ENCODE results near the gene SIM2.

Gene SIM2

DNA sequence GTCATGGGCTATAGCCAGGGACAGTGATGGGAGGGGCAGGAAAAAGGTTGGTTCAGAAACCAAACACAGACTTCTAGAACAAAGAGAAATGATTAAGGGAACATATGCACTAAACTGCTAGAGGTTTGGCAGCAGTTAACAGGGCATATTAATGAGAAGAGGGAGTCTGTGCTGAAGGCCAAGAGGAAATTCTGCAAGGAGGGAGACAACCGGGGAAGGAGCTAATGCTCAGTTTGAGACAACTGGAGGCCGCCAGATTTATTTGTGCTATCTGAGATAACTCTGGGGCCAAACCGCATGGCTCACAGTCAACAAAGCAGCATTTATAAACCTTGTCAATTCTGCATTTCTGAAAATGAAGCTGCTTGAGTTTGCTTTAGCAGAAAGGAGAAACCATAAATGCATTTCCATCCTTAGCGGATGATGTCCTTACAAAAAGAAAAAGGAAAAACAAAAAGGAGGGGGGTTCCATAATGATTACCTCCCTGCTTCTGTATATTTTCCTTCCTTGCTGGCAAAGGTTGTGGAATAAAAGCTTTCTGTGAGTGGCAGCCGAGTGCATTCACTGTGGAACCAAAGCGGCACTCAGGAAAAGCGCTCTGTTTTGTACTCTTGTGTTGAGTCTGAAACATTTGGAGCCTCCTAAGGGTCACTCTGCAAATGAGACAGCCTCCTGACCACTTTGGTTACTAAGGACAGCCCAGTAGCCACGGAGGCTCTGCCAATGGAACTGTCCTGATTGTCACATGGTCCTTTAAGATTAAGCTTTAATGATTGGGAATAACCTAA lies 70.3 kb downstream of the SIM2 start:
- no peak for DNase-seq

DNA sequence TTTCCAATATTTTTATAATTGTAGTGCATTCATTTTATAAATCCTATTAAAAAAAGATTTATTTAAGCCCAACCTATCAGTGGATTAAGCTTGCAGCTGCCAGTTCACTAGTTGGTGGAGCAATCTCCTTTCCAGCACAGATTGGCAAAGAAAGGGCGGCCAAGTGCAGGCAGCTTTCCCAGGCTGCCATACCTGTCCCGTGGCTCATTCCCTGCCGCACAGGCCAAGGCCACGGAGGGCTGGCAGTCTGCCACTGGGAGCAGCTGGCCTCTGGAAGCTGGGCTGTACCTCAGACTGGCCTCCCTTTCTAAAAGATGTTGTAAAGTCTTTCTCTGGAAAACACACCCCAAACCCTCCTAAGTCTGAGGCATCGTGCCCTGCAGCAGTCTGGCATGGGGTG lies 74.2 kb downstream of the SIM2 start:
- no peak for DNase-seq

DNA sequence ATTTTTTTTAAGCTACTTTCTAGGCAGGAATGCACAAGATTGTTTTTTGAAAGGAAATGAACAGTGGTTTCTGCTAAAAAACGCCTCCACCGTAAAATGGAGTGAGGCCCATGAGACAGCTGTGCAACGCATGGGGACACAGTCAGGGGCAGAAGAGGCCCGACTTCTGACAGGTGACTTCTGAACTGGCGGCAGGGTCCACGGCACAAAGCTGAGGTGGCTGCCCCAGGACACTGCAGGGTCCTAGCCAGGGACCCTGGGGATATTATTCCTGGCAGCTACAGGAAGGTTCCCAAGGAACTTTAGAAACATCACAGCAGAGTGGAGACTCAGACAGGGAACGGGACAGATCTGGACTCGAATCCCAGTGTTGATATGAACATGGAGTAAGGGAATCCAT lies 75.1 kb downstream of the SIM2 start:
- no peak for DNase-seq

DNA sequence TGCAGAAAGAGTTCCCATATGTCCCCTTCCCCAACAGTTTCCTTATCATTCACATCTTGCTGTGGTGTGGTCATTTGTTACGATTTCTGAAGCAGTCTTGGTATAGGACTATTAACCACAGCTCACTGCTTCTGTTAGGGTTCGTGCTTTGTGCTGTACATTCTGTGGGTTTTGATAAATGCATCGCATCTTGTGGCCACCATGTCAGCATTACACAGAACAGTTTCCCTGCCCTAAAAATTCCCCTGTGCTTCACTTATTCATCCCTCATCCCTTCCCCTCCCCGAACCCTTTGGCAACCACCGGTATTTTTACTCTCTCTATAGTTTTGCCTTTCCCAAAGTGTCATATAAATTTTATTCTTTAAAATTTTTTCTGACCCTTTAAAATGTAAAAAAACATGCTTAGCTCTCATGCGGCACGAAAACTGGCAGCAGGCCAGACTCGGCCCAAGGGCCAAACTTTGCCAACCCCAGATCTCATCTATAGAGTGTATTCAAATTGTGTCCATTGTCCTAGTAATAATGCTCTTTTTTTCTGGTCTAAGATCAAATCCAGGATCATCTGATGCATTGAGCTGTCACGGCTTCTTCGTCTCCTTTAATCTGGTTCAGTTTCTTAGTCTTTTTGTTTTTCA lies 78.2 kb downstream of the SIM2 start:
- no peak for DNase-seq

DNA sequence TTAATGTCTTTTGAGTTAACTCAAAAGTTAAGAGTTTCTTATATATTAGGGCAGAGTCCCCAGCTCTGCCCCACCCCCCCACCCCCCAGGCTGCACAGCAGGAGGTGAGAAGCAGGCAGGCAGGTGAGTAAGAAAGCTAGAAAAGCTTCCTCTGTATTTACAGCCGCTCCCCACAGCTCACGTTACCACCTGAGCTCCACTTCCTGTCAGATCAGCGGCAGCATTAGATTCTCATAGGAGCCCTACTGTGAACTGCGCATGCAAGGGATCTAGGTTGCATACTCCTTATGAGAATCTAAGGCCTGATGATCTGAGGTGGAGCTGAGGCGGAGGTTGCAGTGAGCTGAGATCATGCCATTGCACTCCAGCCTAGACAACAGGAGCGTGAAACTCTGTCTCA lies 81.9 kb downstream of the SIM2 start:
- DNase-seq: no peak

DNA sequence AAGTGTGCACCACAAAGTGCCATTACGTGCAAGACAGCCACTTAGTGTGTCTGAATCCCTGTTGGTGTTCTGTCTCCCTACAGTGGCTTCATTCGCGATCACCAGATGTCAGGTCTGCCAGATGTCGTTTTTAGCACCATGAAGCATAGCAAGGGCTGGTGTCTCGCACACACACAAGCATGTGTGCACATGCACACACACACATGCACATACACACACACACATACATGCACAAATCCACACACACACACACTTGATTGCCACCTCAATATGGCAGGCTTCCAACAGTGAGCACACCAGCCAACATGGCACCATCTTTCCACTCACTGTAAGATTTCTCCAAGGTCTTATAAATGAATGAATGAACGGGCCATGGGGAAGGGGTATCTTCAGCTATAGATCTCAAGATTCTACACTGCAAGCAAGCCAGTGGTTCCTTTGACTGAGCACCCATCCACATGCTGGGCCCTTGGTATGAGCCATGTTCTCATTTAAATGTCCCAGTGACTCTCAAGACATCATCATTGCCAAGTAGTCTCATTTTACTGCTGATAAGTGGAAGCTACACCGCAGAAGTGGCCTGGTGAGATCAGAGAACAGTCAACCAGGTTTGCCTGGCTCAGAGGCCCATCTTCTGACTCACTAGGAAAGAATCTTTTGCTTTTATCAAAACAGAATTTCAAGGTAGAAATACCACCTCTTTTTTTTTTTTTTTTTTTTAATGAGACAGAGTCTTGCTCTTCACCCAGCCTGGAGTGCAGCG lies 84.9 kb downstream of the SIM2 start:
- DNase-seq: no peak

DNA sequence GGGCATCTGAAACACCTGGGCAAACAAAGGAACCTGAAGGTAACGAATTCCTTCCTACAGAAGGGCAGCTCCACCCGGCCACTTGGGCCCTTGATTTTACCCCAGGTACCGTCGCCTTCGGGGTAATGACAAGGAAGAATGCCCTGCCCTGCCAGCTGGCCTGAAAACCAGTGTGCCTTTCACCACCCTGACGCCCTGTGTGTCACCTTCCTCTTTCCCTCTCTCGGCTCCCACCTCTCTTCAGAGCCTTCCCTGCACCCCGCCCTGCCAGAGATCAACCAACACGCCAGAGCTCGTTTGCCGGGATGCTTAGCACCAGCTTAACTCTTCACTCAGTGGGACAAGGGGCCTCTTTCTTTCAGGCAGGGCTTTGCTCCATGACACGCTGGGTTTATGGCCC lies 86.0 kb downstream of the SIM2 start:
- no peak for DNase-seq

DNA sequence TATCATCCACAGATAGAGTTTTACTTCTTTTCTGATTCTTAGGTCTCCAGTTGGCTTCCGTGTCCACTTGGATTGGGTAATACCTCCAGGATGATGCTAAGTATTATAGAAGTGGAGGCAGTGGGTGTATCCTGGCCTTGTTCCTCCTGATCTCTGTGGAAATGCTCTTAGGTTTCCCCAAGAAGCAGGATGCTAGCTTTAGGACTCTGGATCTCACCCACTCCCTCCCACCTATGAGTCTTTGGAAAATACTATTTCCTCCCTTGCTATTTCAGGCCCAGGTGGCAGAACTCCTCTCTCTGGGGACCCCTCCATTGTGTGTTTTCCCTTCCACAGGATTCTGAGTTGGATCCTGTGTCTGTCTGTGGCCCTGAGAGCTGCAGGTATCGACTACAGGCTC lies 86.7 kb downstream of the SIM2 start:
- no peak for DNase-seq

DNA sequence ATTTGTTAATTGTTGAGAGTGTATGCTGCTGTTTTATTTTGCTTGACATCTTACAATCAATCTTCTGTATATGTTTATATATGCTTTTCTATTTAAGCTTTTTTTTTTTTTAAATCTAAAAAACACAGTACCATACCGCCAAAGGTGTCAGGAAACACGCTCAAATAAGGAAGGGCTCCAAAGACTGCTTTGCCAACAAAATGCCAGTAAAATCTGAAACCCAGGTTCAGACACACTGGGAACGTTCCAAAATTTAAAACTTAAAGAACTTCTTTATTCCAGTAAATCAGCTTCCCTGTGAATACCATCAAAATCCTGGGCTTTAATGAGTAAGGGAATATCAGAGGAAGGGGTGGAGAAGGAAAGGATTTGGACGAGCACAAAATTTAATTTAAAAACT lies 87.3 kb downstream of the SIM2 start:
- DNase-seq: no peak

DNA sequence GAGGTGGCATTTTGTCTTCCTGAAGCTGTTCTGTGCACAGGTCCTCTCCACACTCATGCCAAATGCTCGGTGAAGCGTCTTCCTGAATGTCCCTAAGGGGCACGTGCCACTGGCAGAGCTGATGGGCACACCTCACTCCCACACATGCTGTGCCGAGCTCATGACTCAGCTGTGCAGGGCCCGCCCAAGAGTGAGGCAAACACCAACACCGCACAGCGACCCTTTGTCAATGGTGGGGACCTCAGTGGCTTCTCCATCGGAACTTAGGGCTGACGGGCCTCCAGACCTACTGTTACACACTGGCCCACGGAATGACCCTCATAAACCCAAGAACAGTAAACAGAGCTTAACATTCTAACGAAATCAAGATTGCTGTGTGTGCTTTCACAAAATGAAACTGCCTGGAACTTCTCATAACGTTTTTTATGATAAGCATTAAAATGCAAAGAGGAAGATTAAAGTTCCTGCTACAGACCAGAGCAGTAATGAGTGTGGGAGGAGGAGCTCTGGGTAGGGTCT lies 89.3 kb downstream of the SIM2 start:
- DNase-seq: no peak

DNA sequence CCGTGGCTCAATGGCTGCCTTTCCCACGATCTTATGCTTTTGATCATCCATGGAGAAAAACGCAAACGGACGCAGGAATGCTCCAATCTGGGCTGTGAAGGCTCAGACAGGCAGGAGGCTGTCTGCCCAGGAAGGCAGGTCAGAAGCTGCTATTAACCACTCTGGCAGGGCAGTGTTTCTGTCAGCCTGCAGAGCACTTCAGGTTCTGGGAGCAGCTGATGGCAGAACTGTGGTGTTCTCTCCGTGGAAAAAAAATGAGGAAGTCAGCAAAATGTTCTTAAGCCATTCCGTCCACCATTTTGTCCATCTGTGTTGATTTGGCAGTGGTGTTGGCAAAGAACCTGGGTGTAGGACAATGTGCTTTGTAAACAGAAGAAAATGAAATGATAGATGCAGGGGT lies 91.7 kb downstream of the SIM2 start:
- no peak for DNase-seq

DNA sequence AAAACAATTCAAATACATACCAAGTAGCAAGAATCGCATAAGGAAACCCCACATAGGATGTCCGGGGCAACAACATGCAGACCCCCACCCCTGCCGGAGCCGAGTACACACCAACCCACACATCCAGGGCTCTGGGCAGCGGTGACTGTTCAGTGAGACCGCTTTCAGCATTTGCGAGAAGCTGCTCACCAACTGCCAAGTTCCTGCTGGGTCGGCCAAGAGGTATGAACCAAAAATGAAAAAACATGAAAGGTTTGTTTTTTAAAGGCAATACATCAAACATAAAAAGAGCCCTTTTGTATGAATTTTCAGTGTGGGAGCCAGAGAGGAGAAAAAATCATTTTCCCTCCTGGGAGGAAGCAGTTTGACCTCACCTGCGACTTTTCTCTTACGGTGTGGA lies 92.3 kb downstream of the SIM2 start:
- no peak for DNase-seq

DNA sequence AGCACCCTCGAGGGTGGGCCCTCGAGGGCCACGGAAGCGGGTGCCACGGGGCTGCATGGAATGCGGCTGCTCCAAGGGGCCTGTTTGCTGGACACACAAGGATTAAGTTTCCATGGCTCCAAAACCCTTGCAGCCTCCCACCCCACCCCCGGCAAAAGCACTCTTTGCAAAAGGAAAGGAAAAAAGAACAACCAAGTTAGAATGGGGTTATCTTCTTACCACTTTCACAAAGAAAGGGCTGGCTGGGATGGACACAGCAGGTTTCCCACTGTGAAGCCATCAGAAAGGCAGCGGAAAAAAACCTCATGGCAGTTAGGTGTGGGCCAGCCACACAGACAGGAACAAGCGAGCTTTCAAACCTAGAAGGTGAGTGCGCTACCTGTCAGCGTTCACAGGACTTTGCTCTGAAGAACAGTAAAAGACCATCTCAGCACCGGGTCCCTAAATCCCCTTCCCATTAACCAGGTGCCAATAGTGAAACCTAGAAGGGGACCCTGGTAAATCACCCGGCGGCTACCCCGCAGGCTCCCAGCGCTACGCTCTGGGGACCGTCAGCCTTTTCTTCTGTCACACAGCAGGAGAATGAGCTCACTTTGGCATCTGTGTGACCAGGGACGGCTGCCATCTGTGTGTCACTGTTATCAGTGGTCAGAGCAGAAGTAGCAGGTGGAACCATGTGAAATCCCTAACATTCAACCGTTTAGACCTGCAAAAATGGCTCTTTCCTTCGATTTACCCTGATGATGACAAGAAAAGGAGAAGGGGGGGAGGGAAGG lies 93.0 kb downstream of the SIM2 start:
- DNase-seq: no peak

DNA sequence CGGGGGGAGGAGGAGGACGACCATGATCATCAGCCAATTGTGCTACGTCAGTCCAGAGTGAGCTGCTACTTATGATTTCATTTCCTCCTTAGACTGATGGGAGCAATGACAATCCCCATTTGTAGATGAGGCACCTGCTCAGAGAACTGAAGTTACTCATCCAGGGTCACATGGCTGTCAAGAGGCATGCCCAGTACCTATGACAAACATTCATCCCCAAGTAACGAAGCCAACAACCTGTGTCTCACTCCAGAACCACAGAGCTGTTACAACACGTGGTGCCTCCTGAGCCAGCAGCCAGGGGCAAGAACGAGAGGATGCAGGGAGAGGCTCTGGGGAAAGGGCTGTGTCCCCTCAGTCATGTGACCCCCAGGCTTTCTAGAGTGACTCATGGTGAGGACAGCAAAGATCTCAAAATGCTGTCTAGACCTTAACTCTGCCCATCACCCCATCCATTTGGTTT lies 93.6 kb downstream of the SIM2 start:
- peak; percentile 3 for DNase-seq

DNA sequence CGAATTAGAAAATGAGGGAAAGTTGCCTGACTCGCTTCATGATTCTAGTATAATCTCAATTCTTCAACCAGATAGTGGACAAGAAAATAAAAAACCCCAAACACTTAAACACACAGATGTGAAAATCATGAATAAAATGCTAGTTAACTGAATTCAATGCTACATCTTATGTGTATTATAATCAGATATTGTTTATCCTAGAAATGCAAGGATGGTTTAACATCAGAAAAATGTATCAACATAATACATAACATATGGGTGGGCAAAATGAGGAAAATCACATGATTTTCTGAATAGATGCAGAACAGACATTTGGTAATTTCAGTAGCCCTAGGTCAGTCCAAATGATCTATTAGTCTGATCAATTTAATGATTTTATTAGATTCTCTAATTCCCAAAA lies 97.2 kb downstream of the SIM2 start:
- DNase-seq: no peak

DNA sequence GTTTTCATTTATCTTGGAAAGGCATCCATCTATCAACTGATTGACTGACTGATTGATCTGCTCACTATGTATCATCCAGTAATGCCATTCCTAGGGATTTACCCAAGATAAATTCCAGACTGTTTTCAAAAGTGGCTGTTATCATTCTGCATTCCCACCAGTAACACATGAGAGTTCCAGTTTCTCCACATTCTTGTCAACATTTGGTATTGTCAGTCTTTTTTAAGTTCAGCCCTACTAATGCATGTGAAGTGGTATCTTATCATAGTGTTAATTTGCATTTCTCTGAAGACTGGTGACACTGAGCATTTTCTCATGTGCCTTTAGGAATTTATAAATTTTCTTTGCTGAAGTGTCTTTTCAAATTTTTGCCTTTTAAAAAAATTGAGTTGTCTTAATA lies 99.6 kb downstream of the SIM2 start:
- no peak for DNase-seq
